ENCODE measurements around the gene STRN4.

DNA sequence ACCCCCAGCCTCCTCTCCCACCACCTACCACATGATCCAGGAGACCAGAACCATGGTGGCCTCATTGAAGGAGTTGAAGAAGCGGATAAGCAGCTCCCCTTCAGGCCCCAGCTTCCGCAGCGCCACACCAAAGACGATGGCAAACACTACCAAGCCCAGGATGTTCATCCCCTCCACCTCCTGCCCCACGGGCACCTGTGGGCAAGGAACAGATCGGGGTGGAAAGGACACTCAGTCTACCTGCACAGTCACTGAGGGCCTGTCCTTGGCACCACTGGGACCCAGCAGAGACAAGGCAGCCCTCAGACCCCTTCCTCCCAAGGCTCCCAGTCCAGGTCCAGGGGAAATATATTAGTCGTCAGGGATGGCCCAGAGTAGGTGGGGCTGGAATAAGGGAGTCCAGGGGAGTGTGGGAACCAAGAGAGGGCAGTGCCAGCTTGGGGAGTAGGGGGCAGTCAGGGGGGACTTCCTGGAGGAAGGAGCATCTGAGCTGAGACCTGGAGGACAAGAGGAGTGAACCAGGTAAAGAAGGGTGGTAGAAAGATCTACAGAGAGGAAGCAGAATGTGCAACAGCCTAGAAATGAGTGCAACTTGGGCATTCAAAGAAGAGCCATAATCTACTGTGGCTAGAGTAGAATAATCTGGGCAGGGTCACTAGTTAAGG is 36.2 kb upstream of the STRN4 start:
- no peak for TF ChIP-seq ZNF274 (IDR thresholded peaks at IDR 0.05; ENCODE audit: low read depth, low read length)
- TF ChIP-seq YY1 (IDR thresholded peaks at IDR 0.05; ENCODE audit: insufficient read depth, insufficient read length), result no peak
